Nucleus accumbens (tissue), 56 donors: Measurements from ENCODE around the gene GPSM1.

ENCODE experiments used
- DNase-seq, 56 donors: peaks; one replicate each; lab custom pipeline; 2025; lab: John Stamatoyannopoulos, UW

GPSM1 gene

DNA sequence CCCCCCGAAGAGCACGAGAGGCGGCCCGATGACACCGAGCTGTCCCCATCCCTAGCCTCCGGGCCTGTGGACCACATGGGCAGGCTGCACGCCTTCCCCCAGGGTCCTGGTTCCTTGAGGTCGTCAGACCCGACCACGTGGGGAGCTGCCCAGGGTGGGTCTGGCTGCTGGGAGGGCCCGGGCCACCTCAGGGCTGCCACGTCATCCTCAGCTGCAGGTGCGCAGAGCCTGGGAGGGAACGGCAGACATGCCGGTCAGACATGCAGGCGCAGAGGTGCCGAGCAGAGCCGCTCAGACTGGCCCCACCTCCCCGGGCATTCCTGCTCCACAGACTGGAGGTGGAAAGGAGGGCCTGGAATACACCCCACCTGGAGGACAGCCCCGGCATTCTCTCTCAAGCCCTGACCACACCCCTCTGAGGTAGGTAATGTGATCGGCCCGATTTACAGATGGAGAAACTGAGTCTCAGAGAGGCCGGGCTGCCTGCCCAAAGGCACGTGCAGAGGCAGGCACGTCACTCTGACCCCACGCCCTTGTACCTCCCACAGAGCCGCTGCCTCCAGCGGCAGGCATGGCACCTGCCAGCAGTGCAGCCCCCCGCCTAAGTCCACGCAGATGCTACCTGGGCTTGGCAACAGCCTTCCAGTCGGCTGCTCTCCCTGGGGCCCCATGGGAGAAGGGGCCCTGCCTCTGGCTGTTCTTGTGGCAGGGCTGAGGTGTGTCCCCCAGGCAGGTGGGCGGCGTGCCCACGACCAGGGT lies 24.1 kb upstream of the GPSM1 start:
- DNase-seq = no peak

DNA sequence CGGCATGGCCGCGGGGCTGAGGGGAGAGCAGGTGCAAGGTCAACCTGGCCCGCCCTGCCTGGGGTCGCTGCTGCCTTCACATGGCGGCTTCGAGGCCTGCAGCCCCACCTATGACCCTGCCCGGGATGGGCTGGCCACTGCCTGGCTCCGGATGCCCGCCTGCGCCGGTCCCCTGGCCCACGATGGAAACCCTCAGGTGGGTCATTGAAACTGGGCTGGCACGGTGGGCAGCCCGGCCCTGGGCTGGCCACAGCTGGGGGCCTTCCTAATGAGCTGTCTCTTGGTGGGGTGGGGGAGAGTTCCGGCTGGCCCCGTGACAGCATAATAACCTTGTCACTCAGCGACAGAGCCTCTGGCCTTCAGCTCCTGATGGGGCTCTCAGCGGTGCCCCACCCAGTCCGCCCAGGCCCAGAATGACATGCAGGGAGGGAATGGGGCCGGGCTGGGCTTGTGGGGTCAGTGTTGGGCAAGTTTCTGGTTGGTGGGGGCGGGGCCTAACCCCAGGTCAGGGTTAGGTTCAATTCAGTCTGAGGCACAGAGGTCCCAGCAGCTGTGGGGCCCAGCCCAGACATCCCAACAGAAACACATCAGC lies 23.4 kb upstream of the GPSM1 start, which contains the start of gene CCDC187:
CCDC187 (minus strand) TSS at position 270 of the 592 bp plus-strand sequence; CDS start at position 6, 264 bp downstream.
- no peak for DNase-seq

DNA sequence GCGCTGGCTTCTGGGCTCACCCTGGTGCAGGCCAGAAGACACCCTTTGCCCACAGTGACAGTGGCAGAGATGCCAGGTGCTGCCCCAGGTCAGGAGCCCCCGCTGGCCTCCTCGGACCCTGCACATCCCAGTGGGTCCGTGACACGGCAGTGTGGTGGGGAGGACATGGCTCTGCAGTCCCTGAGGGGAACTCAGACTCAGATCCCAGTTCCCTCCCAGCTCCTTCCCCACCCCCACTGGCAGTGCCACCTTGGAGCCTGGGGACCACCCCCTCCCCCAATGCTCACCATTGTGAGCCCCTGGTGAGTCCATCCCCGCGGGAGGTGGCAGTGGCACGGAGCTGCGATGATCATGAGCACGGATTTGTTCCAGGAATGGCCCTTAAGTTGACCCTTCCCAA lies 22.9 kb upstream of the GPSM1 start:
- DNase-seq = no peak

DNA sequence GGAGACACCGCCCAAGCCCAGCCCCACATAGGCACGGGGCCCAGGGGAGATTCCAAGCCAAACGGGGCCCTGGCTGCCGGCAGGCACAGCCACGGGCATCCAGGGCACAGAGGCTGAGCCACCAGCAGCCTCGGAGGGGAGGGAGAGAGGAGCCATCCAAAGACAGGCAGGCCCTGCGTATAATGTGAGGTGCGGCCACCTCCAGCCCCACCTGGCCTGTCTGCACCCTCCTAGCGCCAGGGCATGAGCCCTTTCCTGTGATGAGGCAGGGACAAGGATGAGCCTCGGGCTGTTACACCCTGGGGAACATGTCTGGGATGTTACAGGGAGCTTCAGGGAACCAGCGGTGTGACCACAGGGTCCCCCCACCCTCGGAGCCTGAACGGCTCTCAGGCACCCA lies 22.4 kb upstream of the GPSM1 start:
- no peak for DNase-seq

DNA sequence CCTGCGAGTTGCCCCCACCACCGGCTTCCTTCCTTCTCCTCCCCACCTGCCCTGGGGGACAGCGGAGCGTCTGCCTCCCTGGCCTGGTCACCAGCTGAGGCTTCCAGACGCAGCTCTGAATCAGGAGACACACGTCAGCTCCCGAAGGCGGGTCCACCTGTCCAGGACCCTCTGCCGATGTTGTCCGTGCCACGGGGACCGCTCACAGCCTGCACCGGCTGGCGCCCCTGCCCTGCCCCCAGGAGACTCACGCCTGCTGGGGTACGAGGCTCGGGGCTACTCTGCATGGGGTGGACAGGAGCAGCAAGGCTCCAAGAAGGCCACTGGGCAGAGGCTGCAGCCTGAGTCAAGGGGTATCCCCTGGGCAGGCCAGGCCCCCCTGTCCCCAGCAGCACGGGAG lies 21.5 kb upstream of the GPSM1 start:
- DNase-seq = no peak

DNA sequence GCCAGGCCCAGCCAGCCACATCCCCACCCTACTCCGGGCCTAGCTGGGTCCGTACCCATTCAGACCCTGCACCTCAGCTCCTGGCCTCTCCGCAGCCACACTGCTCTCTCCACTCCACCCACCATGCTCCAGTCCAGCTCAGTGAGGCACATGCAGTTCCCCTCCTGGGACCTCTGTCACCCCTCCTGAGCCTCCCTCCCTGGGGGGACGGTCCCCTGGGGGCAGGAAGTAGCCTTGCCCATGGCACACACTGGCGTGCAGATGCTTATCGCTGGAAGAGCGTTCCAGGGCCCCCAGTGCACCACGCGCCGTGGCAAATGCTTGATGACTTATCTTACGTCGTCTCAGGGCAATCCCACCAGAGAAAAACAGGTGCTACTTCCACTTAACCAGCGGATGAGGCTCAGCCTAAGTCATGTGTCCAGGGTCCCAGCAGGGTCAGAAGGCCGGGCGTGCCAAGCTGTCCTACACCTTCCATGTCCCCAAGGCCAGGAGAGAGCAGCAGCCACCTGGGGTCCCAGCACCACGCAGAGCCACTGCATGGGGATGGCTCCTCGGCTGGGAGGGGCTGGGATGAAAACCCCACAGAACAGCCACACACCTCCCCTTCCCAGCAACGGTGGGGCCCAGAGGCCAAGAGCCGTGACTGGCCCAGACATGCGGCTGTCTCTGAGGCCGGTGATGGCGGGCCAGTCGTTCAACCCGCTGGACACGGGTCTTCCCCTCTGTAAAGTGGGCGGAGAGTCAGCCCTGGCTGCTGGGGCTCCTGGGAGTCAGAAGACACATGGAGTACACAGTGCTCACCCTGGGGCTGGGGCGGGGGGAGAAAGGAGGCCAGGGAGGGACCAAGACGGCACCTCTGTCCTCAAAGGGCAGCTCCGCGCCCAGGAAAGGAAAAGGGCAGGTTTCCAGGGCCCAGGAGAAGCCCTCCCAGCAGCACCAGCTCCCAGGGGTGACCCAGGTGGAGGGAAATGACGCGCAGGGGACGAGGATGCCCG lies 20.8 kb upstream of the GPSM1 start:
- no peak for DNase-seq

DNA sequence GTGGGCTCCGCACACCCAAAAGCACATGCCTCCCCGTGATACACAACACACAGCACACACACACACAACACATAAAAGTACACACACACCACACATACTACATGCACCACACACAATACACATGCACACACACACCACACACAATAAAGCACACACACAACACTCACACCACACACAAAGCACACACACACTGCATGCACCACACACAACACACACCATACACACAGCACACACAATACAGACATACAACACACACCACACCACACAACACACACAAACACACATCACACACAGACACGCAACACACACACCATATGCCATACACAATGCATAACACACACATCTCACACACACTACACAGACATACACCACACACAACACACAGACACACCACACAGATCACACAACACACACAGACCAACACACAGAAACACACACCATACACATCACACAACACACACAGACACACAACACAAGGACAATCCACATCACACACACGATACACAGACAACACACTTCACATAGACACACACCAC lies 20.1 kb upstream of the GPSM1 start:
- DNase-seq = no peak

DNA sequence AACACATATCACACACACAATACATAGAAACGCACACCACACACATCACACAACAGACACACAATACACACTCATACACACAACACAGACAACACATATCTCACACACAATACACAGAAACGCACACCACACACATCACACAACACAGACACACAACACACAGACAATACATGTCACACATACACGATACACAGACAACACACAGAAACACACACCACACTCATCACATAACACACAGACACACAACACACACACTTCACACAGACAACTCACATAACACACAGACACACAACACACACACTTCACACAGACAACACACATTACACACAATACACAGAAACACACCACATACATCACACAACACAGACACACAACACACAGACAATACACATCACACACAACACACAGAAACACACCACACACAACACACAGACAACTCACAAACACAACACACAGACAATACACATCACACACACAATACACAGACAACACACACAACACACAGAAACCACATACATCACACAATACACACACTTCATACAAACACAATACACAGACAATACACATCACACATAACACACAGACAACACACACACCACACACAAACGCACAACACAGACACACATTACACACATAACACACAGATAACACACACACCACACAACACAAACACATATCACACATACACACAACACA lies 19.2 kb upstream of the GPSM1 start:
- DNase-seq = no peak

DNA sequence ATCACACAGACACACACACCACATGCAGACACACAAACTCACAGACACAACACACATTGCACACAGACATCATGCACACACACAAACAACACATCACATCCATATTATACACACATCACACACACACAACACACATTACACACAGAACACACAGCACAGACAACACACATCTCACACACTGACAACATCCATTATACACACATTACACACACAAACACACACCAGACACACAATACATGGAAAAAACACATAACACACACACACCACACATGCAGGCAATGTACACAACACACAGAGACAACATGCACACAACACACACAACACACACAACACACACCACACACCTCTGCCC lies 18.7 kb upstream of the GPSM1 start:
- no peak for DNase-seq

DNA sequence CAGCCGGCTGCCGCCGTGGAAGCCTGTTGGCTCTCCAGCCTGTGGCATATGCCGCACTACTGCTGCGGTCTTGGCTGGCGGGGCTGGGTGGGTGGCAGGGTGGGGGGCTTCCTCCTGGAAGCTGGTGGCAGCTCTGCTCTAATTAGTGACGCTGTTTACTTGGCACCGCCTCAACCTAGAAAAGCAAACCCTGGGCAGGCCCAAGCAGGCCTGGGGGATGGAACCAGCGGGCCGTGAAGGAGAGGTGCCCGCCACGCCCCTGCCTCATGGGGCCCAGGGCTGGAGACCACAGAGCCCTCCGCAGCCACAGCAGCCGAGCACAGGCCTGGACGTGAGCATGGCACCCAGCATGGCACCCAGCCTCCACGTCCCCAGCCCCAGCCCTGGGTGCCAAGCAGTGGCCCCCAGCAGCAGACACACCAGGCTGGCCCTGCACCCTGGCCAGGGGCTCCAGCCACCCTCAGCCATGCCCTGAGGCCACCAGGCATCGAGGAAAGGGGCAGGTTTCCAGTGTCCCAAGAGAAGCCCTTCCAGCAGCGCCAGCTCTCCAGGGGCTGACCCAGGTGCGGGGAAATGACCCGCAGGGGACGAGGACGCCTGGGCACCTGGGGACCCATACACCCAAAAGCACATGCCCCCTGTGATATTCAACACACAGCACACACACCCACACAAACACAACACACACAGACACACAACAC lies 18.1 kb upstream of the GPSM1 start:
- DNase-seq = no peak

DNA sequence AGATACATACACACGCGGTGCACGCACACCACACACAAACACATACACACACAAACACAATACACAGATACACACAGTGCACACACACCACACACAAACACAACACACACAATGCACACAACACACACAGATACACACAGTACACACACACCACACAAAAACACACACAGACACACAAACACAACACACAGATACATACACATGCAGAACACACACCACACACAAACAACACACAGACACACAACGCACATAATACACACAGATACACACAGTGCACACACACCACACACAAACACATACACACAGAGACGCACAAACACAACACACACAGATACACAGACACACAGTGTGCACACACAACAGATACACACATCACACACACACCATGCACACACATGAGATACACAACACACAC lies 17.5 kb upstream of the GPSM1 start:
- no peak for DNase-seq

DNA sequence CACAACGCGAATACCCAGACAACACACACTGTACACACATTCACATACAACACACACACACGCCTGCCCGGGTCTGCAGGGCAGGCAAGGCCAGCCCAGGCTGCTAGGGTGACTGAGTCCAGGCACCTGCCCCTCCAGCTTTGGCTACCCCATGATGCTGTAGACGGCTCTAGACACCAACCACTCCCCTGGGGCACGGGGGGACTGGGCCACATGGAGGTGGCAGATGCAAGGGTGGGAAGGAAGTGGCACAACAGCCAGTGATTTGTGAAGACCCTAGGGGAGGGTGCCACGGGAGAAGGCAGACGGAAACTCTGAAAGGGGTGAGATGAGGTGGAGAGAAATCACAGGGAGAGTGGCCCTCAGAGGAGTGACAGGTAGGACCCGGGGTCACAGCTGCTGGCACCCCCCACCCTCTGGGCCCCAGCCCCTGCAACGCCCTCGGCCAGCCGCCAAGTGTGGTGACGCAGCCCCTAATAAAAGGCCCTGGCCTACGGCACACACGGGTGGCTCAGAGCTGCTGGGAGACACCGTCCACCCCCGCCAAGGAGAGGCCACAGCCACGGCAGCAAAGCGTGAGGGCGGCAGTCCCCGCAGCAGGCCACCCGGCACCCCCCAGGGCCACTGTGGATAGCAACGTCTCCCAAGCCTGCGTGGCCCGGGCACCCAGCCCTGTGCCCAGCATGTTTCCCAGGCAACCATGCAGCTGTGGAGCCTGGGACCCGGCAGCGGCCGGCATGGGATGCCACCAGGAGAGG lies 16.9 kb upstream of the GPSM1 start:
- no peak for DNase-seq

DNA sequence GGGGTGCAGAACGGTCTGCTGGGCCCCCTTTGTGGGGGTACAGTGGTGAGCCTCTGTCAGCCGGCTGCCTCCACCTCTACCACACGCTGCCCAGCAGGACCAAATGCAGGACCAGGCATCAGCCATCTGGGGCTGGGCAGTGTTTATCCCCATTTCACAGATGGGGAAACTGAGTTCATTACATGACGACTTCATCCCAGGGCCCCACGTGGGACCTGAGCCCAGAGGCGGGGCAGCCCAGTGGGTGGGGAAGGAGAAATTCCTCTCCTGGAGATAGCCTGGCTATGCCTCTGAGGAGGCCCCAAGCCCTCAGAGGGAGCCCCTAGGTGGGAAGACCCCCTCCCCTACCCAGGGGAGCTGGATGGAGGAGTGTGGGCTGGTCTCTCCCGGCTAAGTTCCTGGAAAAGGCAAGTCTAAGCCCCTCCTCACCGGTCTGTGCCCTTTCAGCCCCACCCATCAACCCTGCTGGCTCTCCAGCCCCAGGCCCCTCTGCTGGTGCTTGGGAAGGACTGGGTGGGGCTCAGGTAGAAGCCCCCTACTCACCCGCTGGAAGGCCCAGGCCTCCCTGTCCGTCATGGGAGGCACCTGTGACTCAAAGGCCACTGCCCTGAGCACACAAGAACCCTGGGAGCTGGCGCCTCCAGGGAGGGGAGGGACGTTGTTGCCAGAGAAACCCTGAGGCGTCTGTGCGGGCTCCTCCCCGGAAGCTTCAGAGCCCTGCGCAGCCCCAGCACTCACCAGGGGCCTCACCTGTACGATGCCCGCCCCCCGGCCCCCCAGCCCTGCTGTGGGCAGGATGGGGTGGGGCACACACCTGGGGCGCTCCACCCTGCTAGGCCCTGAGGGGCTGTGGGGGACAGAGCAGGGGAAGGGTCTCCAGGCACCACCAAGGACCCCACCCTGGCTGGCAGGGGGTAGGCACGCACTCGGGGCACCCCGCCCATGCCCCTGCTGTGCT lies 16.0 kb upstream of the GPSM1 start:
- DNase-seq = no peak

DNA sequence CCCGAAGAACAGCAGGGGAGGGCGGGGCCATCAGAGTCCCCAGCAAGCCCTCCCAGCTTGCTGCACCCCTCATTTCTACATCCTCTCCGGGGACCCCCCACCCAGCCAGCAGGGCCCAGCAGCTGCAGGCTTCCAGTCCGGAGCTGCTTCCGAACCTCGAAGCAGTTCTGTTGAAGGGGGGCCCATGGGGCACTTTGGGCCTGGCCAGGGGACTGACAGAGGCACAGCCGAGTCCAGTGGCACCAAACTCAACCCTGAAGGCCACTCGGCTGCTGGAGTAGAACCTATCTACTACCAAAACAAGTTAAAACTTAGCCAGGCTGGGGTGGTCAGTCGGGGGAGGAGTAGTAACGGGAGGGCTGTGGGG lies 15.3 kb upstream of the GPSM1 start:
- DNase-seq = no peak

DNA sequence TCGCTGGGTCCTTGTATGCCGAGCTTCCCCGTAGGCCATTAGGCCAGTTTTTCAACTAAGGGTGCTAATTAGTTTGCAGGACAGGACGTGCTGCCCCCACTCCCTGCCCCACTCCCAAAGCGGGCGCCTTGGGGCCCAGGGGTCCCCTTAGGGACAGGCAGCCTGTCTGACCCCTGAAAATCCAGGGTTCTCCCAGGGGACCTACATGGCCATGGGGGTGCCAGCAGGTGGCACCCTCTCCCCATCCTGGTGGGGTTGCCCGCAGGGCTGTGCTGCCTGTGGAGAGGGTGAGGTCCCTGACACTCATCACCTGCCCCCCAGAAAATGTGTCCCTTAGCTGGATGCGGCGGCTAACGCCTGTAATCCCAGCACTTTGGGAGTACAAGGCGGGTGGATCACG lies 14.9 kb upstream of the GPSM1 start:
- DNase-seq = peak in 32 of 56 donors; percentile 3 to 68 (median 23)

DNA sequence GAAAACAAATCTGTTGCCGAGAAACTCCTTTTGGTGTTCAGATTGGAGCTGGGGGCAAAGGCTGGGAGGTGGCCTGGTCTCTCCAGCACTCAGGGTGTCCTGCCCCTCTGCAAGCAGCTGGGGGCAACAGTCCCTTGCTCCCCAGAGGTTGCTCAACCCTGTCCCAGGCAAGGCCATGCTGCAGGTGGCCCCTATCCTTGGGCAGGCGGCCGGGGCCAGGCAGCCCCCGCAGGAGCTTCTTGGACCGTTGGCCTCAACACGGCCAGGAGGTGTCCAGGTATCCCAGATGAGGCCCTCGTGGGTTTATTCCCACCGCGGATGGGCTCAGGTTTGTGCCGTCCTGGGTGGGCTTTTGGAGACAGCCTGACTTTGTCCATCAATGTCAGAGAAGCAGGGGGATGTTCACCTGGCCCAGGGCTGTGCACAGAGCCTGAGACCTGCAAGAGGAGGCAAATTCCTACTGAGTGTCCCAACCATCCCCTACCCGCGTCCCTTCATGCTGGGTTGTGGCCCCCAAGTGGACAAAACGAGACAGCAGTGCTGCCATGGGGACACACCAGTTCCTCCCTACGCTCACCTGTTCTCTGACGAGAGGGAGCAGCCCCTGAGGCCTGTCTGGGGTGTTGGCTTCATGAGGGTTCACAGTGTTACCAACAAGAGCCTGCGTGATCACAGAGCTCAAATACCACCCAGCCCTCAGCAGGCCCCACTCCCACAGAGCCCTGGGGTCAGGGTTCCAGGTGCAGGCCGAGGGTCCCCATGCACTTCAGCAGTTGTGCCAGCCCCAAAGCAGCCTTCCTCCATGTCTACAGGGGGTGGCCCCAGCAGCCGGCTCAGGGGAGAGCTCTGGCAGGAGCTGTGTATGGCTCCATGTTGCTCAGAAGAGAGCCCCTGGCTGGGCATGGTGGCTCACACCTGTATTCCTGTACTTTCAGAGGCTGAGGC lies 14.0 kb upstream of the GPSM1 start:
- DNase-seq = no peak

DNA sequence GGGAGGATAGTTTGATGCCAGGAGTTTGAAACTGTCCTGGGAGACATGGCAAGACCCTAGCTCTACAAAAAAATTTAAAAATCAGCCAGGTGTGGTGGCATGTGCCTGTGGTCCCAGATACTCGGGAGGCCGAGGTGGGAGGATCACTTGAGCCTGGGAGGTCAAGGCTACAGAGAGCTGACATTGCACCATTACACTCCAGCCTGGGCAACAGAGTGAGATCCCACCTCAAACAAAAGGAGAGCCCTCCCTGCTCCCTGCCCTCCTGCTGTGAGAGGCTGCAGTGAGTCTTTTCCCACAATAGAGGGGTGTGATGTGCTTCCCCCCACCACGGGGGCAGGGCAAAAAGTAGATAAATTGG lies 13.3 kb upstream of the GPSM1 start:
- DNase-seq = no peak
